A673 (cell line): ENCODE measurements around the gene CDKAL1. TPM values are rescaled to one million over a fixed set of nuclear protein-coding genes. Genes with fewer than 3 reads are reported as not detected.

ENCODE experiments used
- BruUV-seq: library from RNA; stranded (reverse); fragments of 400-500 nt; replicated peaks from 2 replicates; lab custom pipeline; 2021; lab: Mats Ljungman, UMichigan
- CTCF ChIA-PET: fragments of 300-600 bp; sonication (Branson Sonifier 250); formaldehyde crosslinking; loops from one replicate; lab custom pipeline; 2022; ENCODE audit warnings: antibody characterized with exemption; lab: Charles Lee
- POLR2A ChIA-PET: fragments of 300-600 bp; sonication (Branson Sonifier 250); formaldehyde crosslinking; loops from one replicate; lab custom pipeline; 2022; ENCODE audit warnings: antibody characterized with exemption; ENCODE audit not compliant: low non-redundant PET; lab: Charles Lee
- DNase-seq: peaks from one replicate; pipeline ENCODE4 v3.0.0-alpha.2; 2015; ENCODE audit warnings: low spot score
- H3K27ac ChIP-seq: fragments of 200-600 bp; sonication (generic); 2 replicates; pipeline ENCODE4 v1.5.1; 2016; ENCODE audit warnings: mixed run types, low read depth, mild to moderate bottlenecking, mixed read lengths, antibody characterized with exemption, low read length; ENCODE audit not compliant: poor library complexity, severe bottlenecking
- H3K27me3 ChIP-seq: fragments of 200-600 bp; sonication (generic); replicated peaks from 2 replicates; pipeline ENCODE4 v1.6.1; 2017; ENCODE audit warnings: mixed run types, low read depth, mild to moderate bottlenecking, mixed read lengths, antibody characterized with exemption, low read length; ENCODE audit not compliant: insufficient read depth, poor library complexity
- H3K36me3 ChIP-seq: fragments of 200-600 bp; sonication (generic); 2 replicates; pipeline ENCODE4 v1.6.1; 2016; ENCODE audit warnings: mixed run types, mild to moderate bottlenecking, mixed read lengths, antibody characterized with exemption, low read length; ENCODE audit not compliant: insufficient read depth, poor library complexity, severe bottlenecking
- H3K4me1 ChIP-seq: fragments of 200-600 bp; sonication (generic); 2 replicates; pipeline ENCODE4 v1.6.1; 2017; ENCODE audit warnings: mixed run types, mild to moderate bottlenecking, mixed read lengths, antibody characterized with exemption, low read length; ENCODE audit not compliant: insufficient read depth, poor library complexity, severe bottlenecking
- H3K4me3 ChIP-seq: fragments of 200-600 bp; sonication (generic); 2 replicates; pipeline ENCODE4 v1.5.1; 2016; ENCODE audit warnings: low read depth, mixed run types, mild to moderate bottlenecking, mixed read lengths, low read length; ENCODE audit not compliant: poor library complexity, severe bottlenecking
- H3K9me3 ChIP-seq: fragments of 200-600 bp; sonication (generic); 2 replicates; pipeline ENCODE4 v1.6.1; 2016; ENCODE audit warnings: mixed run types, low read depth, mild to moderate bottlenecking, mixed read lengths, antibody characterized with exemption, low read length; ENCODE audit not compliant: poor library complexity, severe bottlenecking
- EZH2 ChIP-seq: fragments of 200-600 bp; sonication (generic); IDR thresholded peaks from 2 replicates; pipeline ENCODE4 v1.6.1; 2017; ENCODE audit warnings: borderline replicate concordance, low read depth, mild to moderate bottlenecking, mixed read lengths, antibody characterized with exemption, low read length; ENCODE audit not compliant: poor library complexity, severe bottlenecking
- intact Hi-C: fragments of 100-400 bp; cut with micrococcal nuclease; formaldehyde crosslinking; loops from one replicate; pipeline ENCODE4 v1.10.0; 2022; ENCODE audit not compliant: unreplicated experiment
- total RNA-seq: library from RNA; stranded (reverse); gene quantifications from 2 replicates; pipeline ENCODE4 v1.2.3, GENCODE V29; 2021
- TF ChIP-seq, protein P1 (sequence below): fragments of 300-800, 200-600 bp; sonication (generic); conservative IDR thresholded peaks from 2 replicates; pipeline ENCODE4 v1.5.1; 2017; ENCODE audit warnings: low read depth, mild to moderate bottlenecking, antibody characterized with exemption, low read length, moderate library complexity, mixed read lengths

CDKAL1 gene
- total RNA-seq, 1 experiment from 2014 or later = 35.5 TPM

DNA sequence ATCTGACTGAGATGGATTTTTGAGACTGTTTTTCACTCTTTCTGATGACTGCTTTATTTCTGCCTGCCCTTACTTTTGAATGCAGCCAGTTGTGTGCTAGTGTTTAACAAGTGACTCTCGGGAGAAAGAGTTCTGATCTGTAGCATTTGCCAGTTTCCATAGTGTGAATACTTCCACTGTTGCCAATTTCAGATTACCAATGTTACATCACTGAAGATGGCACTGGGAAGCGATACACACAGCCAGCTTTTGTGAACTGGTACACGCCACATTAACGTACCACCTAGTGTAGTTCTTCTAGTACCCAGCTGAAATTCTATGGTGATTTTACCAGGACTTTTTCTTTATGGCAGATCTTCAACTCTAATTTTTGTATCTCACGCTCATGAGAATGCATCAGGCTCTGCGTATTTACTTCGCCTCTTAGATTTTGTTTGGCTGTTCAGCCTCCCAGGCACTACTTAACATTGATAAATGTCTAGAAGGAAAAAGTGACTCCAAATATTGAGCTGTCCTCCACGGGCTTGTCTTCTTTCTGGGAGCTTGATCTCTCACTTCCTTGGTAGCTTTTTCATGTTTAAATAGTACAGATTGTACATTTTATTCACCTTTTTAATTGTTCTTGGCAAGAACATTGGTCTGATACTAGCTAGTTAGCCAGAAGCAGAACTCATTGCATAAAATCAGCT, 537.7 kb downstream of the CDKAL1 start:
- Histone ChIP-seq H3K27ac (no peak overlapping the region), H3K4me3 (no peak overlapping the region), H3K9me3 (peaks cover 15% of the 10 kb centered on the region), H3K4me1 (no peaks in the 10 kb centered on the region), H3K36me3 (no peaks in the 10 kb centered on the region), H3K27me3 (no peaks in the 10 kb centered on the region)
- CTCF ChIA-PET = interaction anchor here (0.7 kb wide), 1 partner anchor 510 kb away, joined by 3 read pairs; no protein-coding TSS in a partner anchor
- intact Hi-C loops = no loop called here
- TF ChIP-seq, protein P1, sequence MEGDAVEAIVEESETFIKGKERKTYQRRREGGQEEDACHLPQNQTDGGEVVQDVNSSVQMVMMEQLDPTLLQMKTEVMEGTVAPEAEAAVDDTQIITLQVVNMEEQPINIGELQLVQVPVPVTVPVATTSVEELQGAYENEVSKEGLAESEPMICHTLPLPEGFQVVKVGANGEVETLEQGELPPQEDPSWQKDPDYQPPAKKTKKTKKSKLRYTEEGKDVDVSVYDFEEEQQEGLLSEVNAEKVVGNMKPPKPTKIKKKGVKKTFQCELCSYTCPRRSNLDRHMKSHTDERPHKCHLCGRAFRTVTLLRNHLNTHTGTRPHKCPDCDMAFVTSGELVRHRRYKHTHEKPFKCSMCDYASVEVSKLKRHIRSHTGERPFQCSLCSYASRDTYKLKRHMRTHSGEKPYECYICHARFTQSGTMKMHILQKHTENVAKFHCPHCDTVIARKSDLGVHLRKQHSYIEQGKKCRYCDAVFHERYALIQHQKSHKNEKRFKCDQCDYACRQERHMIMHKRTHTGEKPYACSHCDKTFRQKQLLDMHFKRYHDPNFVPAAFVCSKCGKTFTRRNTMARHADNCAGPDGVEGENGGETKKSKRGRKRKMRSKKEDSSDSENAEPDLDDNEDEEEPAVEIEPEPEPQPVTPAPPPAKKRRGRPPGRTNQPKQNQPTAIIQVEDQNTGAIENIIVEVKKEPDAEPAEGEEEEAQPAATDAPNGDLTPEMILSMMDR = no peak
- TF ChIP-seq EZH2 = no peak
- DNase-seq = no peak
- BruUV-seq = no TSS peak
- POLR2A ChIA-PET = no interaction called here

DNA sequence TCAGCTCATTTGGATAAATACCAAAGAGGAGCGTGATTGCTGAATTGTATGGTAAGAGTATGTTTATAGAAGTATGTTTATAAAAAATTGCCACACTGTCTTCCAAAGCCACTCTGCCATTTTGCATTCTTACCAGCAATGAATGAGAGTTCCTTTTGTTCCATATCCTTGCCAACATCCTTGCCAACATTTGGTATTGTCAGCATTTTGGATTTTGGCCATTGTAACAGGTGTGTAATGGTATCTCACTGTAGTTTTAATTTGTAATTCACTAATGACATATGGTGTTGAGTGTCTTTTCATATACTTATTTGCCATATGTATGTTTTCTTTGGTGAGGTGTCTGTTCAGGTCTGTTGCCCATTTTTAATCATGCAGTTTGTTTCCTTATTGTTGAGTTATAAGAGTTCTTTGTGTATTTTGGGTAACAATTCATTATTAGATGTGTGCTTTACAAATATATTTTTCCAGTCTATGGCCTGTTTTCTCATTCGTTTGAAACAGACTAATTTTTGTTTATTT, 539.1 kb downstream of the CDKAL1 start:
- no peaks in the 10 kb centered on the region for H3K27me3 ChIP-seq
- no peaks in the 10 kb centered on the region for H3K36me3 ChIP-seq
- ChIA-PET CTCF (no interaction called here), POLR2A (no interaction called here)
- no peaks in the 10 kb centered on the region for H3K4me1 ChIP-seq
- DNase-seq = no peak
- intact Hi-C loops = no loop called here
- TF ChIP-seq, protein P1 = no peak
- no peak for TF ChIP-seq EZH2
- H3K4me3 ChIP-seq = no peak overlapping the region
- no TSS peak for BruUV-seq
- H3K9me3 ChIP-seq = peaks cover 15% of the 10 kb centered on the region
- H3K27ac ChIP-seq = no peak overlapping the region

DNA sequence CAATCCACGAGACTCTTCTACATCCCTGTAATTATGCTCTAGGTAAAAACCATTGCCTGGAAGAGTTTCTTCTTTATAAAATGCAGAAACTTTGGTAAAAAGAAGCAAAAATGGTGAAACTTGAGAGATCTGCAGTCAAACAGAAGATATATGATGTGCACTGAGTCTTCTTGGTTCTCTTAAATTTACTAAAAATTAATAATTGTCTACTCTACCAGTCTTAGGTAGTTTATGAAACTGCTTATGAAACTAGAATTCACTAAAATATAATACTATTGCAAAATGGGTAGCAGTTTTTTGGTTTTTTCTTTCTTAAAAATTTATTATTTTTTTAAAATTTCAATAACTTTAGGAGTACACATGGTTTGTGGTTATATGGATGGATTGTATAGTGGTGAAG, 540.2 kb downstream of the CDKAL1 start:
- CTCF ChIA-PET = no interaction called here
- intact Hi-C loops = no loop called here
- POLR2A ChIA-PET = no interaction called here
- H3K4me3 ChIP-seq = no peak overlapping the region
- TF ChIP-seq, protein P1 = no peak
- no peak for TF ChIP-seq EZH2
- no peak for DNase-seq
- no peaks in the 10 kb centered on the region for H3K36me3 ChIP-seq
- no peaks in the 10 kb centered on the region for H3K4me1 ChIP-seq
- H3K27me3 ChIP-seq = no peaks in the 10 kb centered on the region
- BruUV-seq = no TSS peak
- no peak overlapping the region for H3K27ac ChIP-seq
- peaks cover 15% of the 10 kb centered on the region for H3K9me3 ChIP-seq
